Testis (tissue), 2 donors: ENCODE measurements around the gene FAM76B.
"Not testable (repeated sequence)": the region's sequence is repeated elsewhere in the genome, so short reads cannot be mapped to it uniquely, and the experiment has no call there.

Source experiments
- CTCF ChIP-seq, 3 experiments: fragments of 450-650 bp in 2 of 3; fragments of 200-600 bp in 1 of 3; sonication (generic) in 1 of 3; IDR thresholded peaks; one replicate each; pipeline ENCODE4 v1.5.1; 2016 to 2019; ENCODE audit warnings: antibody characterized with exemption in 3 of 3, mild to moderate bottlenecking in 2 of 3, moderate library complexity in 1 of 3
- POLR2A ChIP-seq: fragments of 450-650 bp; IDR thresholded peaks from one replicate; pipeline ENCODE4 v1.6.1; 2017; ENCODE audit warnings: antibody characterized with exemption, mild to moderate bottlenecking, moderate library complexity

DNA sequence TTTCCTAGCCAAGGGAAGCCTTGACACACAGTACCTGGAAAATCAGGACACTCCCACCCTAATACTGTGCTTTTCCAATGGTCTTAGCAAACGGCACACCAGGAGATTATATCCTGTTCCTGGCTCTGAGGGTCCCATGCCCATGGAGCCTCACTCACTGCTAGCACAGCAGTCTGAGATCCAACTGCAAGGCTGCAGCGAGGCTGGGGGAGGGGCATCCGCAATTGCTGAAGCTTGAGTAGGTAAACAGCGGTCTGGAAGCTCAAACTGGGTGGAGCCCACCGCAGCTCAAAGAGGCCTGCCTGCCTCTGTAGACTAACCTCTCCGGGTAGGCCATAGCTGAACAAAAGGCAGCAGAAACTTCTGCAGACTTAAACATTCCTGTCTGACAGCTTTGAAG, 16.9 kb upstream of the FAM76B start:
- TF ChIP-seq POLR2A; CTCF (IDR thresholded peaks at IDR 0.05): not testable (repeated sequence)
